Loucy (cell line): ENCODE measurements around the gene NLGN2.

Experiments
- H2AFZ ChIP-seq: fragments of 200-600 bp; sonication (generic); 2 replicates; pipeline ENCODE4 v1.6.0; 2016; ENCODE audit warnings: antibody characterized with exemption, mild to moderate bottlenecking, low read length, moderate library complexity
- H3F3A ChIP-seq: fragments of 200-600 bp; 2 replicates; pipeline ENCODE4 v1.6.0; 2016; ENCODE audit warnings: antibody characterized with exemption, low read depth, mild to moderate bottlenecking
- H3K27me3 ChIP-seq: fragments of 200-600 bp; sonication (generic); 2 replicates; pipeline ENCODE4 v1.6.1; 2014; ENCODE audit warnings: low read length, mild to moderate bottlenecking; ENCODE audit not compliant: insufficient read depth, poor library complexity, severe bottlenecking
- H3K36me3 ChIP-seq: fragments of 200-600 bp; sonication (generic); 2 replicates; pipeline ENCODE4 v1.6.1; 2016; ENCODE audit warnings: low read length; ENCODE audit not compliant: insufficient read depth
- H3K4me1 ChIP-seq: fragments of 200-600 bp; sonication (generic); 2 replicates; pipeline ENCODE4 v1.5.1; 2014; ENCODE audit warnings: low read length, mild to moderate bottlenecking; ENCODE audit not compliant: insufficient read depth, poor library complexity, severe bottlenecking
- H3K4me2 ChIP-seq: fragments of 200-600 bp; sonication (generic); 2 replicates; pipeline ENCODE4 v1.6.0; 2014; ENCODE audit warnings: antibody characterized with exemption, low read length, low read depth, mild to moderate bottlenecking; ENCODE audit not compliant: poor library complexity, severe bottlenecking
- H3K4me3 ChIP-seq: fragments of 200-600 bp; sonication (generic); 2 replicates; pipeline ENCODE4 v1.5.1; 2014; ENCODE audit warnings: low read length, mild to moderate bottlenecking, mixed read lengths; ENCODE audit not compliant: poor library complexity, severe bottlenecking
- H3K79me2 ChIP-seq: fragments of 200-600 bp; sonication (generic); 2 replicates; pipeline ENCODE4 v1.6.1; 2014; ENCODE audit warnings: low read length; ENCODE audit not compliant: insufficient read depth
- H3K9ac ChIP-seq: fragments of 200-600 bp; sonication (generic); 2 replicates; pipeline ENCODE4 v1.6.0; 2014; ENCODE audit warnings: mild to moderate bottlenecking, low read depth, low read length, moderate library complexity; ENCODE audit not compliant: poor library complexity, severe bottlenecking
- H3K9me2 ChIP-seq: fragments of 200-600 bp; sonication (generic); replicated peaks from 2 replicates; pipeline ENCODE4 v1.6.1; 2016; ENCODE audit warnings: low read depth, low read length, mixed read lengths
- H3K9me3 ChIP-seq: fragments of 200-600 bp; sonication (generic); 2 replicates; pipeline ENCODE4 v1.6.1; 2014; ENCODE audit warnings: mild to moderate bottlenecking, antibody characterized with exemption, low read length, low read depth; ENCODE audit not compliant: insufficient read depth
- H4K20me1 ChIP-seq: fragments of 200-600 bp; sonication (generic); 2 replicates; pipeline ENCODE4 v1.6.0; 2014; ENCODE audit warnings: antibody characterized with exemption, low read length, mild to moderate bottlenecking; ENCODE audit not compliant: insufficient read depth, poor library complexity, severe bottlenecking
- EZH2phosphoT487 ChIP-seq: fragments of 200-600 bp; IDR thresholded peaks from 2 replicates; pipeline ENCODE4 v1.6.1; 2018; ENCODE audit warnings: antibody characterized with exemption, mild to moderate bottlenecking, moderate library complexity, borderline replicate concordance
- TF ChIP-seq, protein P1 (sequence below): fragments of 200-600 bp; sonication (generic); conservative IDR thresholded peaks from 2 replicates; pipeline ENCODE4 v1.5.1; 2014; ENCODE audit warnings: mild to moderate bottlenecking, antibody characterized with exemption, low read length

The NLGN2 gene

GRCh38 chr17:7370853-7371252 is 36.8 kb upstream of the NLGN2 start:
- Histone ChIP-seq H2AFZ (no peak overlapping the region), H3K9me3 (no peaks in the 10 kb centered on the region), H3K79me2 (no peaks in the 10 kb centered on the region), H3K36me3 (no peaks in the 10 kb centered on the region), H3K4me1 (no peaks in the 10 kb centered on the region), H3K4me3 (no peak overlapping the region), H4K20me1 (no peaks in the 10 kb centered on the region), H3K9ac (no peak overlapping the region), H3K27me3 (no peaks in the 10 kb centered on the region), H3K9me2 (no peaks in the 10 kb centered on the region), H3K4me2 (no peak overlapping the region), H3F3A (no peaks in the 10 kb centered on the region)
- no peak for TF ChIP-seq EZH2phosphoT487
- TF ChIP-seq, protein P1, sequence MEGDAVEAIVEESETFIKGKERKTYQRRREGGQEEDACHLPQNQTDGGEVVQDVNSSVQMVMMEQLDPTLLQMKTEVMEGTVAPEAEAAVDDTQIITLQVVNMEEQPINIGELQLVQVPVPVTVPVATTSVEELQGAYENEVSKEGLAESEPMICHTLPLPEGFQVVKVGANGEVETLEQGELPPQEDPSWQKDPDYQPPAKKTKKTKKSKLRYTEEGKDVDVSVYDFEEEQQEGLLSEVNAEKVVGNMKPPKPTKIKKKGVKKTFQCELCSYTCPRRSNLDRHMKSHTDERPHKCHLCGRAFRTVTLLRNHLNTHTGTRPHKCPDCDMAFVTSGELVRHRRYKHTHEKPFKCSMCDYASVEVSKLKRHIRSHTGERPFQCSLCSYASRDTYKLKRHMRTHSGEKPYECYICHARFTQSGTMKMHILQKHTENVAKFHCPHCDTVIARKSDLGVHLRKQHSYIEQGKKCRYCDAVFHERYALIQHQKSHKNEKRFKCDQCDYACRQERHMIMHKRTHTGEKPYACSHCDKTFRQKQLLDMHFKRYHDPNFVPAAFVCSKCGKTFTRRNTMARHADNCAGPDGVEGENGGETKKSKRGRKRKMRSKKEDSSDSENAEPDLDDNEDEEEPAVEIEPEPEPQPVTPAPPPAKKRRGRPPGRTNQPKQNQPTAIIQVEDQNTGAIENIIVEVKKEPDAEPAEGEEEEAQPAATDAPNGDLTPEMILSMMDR = no peak

GRCh38 chr17:7374353-7374752 is 33.3 kb upstream of the NLGN2 start:
- Histone ChIP-seq H2AFZ (no peak overlapping the region), H3K4me3 (no peak overlapping the region), H3K9me3 (no peaks in the 10 kb centered on the region), H3K9me2 (no peaks in the 10 kb centered on the region), H3K9ac (no peak overlapping the region), H3K79me2 (no peaks in the 10 kb centered on the region), H3K36me3 (no peaks in the 10 kb centered on the region), H4K20me1 (no peaks in the 10 kb centered on the region), H3K27me3 (no peaks in the 10 kb centered on the region), H3F3A (no peaks in the 10 kb centered on the region), H3K4me2 (no peak overlapping the region), H3K4me1 (no peaks in the 10 kb centered on the region)
- TF ChIP-seq, protein P1 = no peak
- no peak for TF ChIP-seq EZH2phosphoT487

DNA sequence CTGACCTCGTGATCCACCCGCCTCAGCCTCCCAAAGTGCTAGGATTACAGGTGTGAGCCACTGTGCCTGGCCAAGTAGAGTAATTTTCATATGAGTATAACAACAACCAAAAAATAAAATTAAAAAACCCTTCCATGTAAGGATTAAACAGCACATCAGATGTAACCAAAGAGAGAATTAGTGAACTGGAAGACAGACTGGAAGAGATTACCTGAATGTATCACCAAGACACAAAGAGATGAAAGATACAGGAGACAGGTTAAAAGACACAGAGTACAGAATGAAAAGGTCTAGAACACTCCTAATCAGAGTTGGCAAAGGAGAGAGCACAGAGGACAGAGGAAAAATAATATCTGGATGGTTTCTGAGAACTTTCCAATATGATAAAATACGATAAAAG is 28.5 kb upstream of the NLGN2 start:
- no peaks in the 10 kb centered on the region for H3K4me1 ChIP-seq
- no peaks in the 10 kb centered on the region for H3K9me2 ChIP-seq
- TF ChIP-seq EZH2phosphoT487 = no peak
- TF ChIP-seq, protein P1 = no peak
- no peaks in the 10 kb centered on the region for H3K79me2 ChIP-seq
- no peaks in the 10 kb centered on the region for H3K27me3 ChIP-seq
- H4K20me1 ChIP-seq = no peaks in the 10 kb centered on the region
- H3K9ac ChIP-seq = no peak overlapping the region
- no peaks in the 10 kb centered on the region for H3K9me3 ChIP-seq
- no peak overlapping the region for H3K4me3 ChIP-seq
- H3F3A ChIP-seq = no peaks in the 10 kb centered on the region
- no peaks in the 10 kb centered on the region for H3K36me3 ChIP-seq
- no peak overlapping the region for H2AFZ ChIP-seq
- no peak overlapping the region for H3K4me2 ChIP-seq
